Choroid plexus epithelial cell (primary cell): ENCODE results near the gene PMP22.
A peak's percentile ranks its signal among the peaks of the same experiment; 100 is the strongest.

Experiments used
- DNase-seq: peaks from one replicate; pipeline ENCODE4 v3.0.0-alpha.2; 2010; ENCODE audit warnings: low read depth
- H3K4me3 ChIP-seq: 2 replicates; pipeline ENCODE4 v1.5.1; 2011; ENCODE audit warnings: low read depth, mild to moderate bottlenecking, control low read depth, low read length, moderate library complexity
- TF ChIP-seq, protein P1 (sequence below): conservative IDR thresholded peaks from 2 replicates; pipeline ENCODE4 v1.5.1; 2011; ENCODE audit warnings: low read depth, mild to moderate bottlenecking, control low read depth, inconsistent platforms, low read length, moderate library complexity

Gene PMP22

DNA sequence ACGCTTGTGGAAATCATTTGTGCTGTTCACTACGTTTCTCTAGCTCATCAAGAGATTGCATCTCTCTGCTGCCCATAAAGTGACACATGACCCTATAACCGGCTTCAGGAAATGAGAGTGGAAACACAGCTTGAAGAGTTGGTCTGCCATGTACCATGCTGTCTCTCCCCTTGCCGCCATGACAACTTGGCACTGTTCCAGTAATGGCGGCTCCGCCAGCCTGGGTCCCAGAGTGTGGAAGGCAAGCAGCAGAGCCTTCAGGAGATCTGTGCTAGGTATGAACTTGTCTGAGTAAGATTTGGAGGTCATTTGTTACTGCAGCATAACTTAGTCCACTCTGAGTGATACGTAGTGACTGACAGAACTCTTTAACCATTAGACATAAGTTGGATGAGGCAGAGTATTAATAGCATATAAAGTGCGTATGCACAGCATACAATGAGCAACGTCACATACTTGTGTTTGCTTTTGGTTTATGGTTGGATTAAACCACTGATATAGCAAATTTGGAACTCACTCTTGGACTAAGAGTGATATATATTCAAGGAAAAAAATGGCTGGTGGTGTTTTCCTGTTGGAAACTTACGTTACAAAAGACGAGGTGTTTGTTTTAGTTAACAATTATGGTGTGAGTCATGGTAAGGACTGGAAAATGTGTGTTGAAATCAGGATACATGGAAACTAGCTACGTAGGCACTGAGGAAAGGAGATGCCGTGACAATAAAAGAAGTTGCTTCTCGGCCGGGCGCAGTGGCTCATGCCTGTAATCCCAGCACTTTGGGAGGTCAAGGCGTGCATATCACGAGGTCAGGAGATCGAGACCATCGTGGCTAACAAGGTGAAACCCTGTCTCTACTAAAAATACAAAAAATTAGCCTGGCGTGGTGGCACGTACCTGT is 24.4 kb upstream of the PMP22 start:
- DNase-seq = peak; percentile 88
- H3K4me3 ChIP-seq = no peak overlapping the region
- TF ChIP-seq, protein P1, sequence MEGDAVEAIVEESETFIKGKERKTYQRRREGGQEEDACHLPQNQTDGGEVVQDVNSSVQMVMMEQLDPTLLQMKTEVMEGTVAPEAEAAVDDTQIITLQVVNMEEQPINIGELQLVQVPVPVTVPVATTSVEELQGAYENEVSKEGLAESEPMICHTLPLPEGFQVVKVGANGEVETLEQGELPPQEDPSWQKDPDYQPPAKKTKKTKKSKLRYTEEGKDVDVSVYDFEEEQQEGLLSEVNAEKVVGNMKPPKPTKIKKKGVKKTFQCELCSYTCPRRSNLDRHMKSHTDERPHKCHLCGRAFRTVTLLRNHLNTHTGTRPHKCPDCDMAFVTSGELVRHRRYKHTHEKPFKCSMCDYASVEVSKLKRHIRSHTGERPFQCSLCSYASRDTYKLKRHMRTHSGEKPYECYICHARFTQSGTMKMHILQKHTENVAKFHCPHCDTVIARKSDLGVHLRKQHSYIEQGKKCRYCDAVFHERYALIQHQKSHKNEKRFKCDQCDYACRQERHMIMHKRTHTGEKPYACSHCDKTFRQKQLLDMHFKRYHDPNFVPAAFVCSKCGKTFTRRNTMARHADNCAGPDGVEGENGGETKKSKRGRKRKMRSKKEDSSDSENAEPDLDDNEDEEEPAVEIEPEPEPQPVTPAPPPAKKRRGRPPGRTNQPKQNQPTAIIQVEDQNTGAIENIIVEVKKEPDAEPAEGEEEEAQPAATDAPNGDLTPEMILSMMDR = no peak

DNA sequence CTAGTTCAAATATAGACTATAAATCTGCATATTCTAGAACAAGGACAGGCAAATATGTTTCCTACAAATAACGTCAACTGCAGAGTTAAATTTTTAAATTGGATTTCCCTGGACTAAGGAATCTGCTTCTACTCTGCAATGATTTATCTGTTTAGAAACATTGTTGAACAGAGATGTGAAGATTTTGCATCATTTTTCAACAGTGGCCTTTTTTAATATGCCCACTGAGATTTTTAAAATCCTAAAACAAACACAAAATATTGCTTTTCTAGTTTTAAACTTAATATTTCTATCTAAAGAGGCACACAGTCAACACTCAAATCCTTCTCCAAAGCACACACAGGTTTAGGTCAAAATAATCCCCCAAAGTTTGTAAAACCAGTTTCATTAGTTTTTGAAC is 23.7 kb upstream of the PMP22 start:
- no peak for DNase-seq
- no peak overlapping the region for H3K4me3 ChIP-seq
- TF ChIP-seq, protein P1 = no peak

DNA sequence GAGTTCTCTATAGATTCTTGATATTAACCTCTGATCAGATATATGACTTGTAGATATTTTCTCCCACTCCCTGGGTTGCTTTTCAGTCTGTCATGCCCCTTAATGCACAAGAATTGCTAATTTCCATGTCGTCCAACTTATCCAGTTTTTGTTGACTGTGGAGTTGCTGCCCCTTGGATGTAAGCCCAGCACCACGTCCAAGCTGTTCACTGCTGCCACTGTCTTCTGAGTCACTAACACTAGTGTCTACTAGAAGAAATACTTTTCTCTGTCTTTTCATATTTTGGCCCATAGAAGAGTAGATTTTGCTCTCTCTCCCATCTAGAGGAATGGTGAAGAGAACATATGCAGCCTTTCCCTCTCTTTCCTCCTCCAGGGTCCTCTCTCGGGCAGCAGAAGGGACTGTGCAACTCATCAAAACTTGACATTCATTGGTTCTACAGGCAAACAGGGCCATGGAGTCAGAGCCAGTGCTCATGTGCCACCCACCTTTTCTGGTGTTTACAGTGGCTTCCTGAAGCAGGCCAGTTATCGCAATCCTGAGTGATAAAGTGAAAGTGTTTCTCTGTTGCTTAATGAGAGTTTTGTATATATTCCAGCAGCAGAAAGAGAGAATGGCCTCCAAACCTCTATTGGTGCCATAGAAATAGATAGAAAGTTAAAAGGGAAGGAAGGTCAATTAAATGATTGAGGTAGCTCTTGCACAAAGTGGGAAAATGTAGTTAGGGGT is 22.6 kb upstream of the PMP22 start:
- TF ChIP-seq, protein P1 = no peak
- peak; percentile 43 for DNase-seq
- no peak overlapping the region for H3K4me3 ChIP-seq

DNA sequence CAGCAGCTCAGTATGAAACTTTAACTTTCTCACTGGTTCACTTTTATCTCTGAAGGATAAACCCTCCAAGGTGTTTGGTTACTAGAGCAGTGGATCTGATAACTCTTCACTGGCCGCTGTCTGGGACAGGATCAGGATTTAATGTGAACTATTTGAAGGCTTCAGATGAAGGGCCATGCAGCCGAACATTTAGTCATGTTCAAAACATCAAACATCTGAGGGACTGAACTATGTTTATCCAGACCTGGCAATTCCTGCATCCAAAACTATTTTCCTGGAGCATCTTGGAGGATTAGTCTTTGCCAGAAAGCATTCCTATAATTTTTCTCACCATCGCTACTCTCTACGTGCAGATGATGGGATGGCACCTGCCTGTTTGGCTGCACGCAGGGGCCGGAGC is 20.3 kb upstream of the PMP22 start:
- TF ChIP-seq, protein P1 = no peak
- H3K4me3 ChIP-seq = no peak overlapping the region
- DNase-seq = no peak

DNA sequence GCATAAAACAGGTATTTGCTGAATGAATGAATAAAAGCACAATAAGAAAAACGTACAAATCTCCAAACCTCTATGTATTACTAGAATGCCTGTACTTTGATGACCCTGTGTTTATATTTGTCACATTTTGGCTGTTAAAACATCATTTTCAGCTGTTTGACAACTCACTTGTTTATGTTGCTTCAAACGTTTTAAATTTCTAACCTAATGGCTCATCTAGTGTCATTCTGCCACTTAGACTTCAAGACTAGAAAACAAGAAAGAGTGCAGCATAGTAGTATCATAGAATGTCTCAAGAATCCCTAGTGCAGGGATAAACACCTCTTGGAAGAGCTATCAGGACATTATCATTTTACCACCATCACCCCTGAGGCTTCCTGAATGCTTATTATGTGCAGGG is 19.4 kb upstream of the PMP22 start:
- H3K4me3 ChIP-seq = no peak overlapping the region
- TF ChIP-seq, protein P1 = no peak
- DNase-seq = no peak

DNA sequence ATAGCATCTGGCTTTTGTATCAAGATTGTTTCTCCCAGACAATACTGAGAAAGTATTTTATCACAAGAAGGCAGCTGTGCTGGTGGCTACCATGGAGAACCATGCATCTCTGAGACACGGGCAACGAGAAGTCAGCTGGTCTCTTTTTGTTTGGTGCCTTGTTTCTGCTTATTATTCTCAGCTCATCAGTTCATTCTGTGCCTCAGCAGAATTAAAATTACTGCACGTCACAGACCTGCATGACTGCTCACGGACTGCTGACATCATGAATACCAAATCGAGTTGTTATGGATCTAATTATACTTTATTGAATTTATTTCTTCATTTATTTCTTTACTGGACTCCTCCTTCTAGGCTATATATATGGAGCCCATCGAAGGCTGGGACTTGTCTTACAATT is 19.0 kb upstream of the PMP22 start:
- no peak overlapping the region for H3K4me3 ChIP-seq
- TF ChIP-seq, protein P1 = no peak
- DNase-seq = no peak
